Right atrium auricular region (tissue), 2 donors: ENCODE measurements around the gene BCL2L11. TPM values are rescaled to one million over a fixed set of nuclear protein-coding genes. Genes with fewer than 3 reads are reported as not detected.

Source experiments
- DNase-seq: peaks from one replicate; pipeline ENCODE4 v3.0.0-alpha.2; 2019; ENCODE audit warnings: low spot score
- H3K27ac ChIP-seq, 2 donors: fragments of 200-600 bp; sonication (generic); 1 replicate in 1 of 2; 2 replicates in 1 of 2; pipeline ENCODE4 v1.5.1; 2016 to 2019
- H3K27me3 ChIP-seq, 2 donors: fragments of 200-600 bp; sonication (generic); one replicate each; pipeline versions ENCODE4 v1.5.1 to v1.6.0; 2017 to 2019
- H3K36me3 ChIP-seq: fragments of 200-600 bp; sonication (generic); one replicate; pipeline ENCODE4 v1.5.1; 2016
- H3K4me1 ChIP-seq, 2 donors: fragments of 200-600 bp; sonication (generic); one replicate each; pipeline versions ENCODE4 v1.5.1 to v1.6.0; 2017 to 2019
- H3K4me3 ChIP-seq, 2 donors: fragments of 200-600 bp; sonication (generic); 1 replicate in 1 of 2; 2 replicates in 1 of 2; pipeline ENCODE4 v1.5.1; 2017 to 2019; ENCODE audit warnings: mild to moderate bottlenecking in 1 of 2, moderate library complexity in 1 of 2
- H3K9me3 ChIP-seq, 2 donors: fragments of 200-600 bp; sonication (generic); one replicate each; pipeline ENCODE4 v1.5.1; 2019
- CTCF ChIP-seq, 2 donors: fragments of 200-600 bp; sonication (generic); IDR thresholded peaks; one replicate each; pipeline ENCODE4 v1.5.1; 2019; ENCODE audit warnings: antibody characterized with exemption in 2 of 2
- total RNA-seq, 2 donors: library from RNA; depleted of rRNA; stranded (reverse); fragments of >200 nt; gene quantifications; one replicate each; pipeline ENCODE4 v1.1.0, GENCODE V29; 2016

Gene BCL2L11
- total RNA-seq, 2 donors from 2014 or later, result 9.2 to 14.0 TPM

- Histone ChIP-seq H3K36me3 (no peaks in the 10 kb centered on the region), H3K4me3 (no peak overlapping the region), H3K4me1 (no peaks in the 10 kb centered on the region), H3K27ac (no peak overlapping the region), H3K9me3 (no peaks in the 10 kb centered on the region), H3K27me3 (no peaks in the 10 kb centered on the region)
- TF ChIP-seq CTCF (IDR thresholded peaks at IDR 0.05), result no peak
- no peak for DNase-seq
These were observed 75.7 kb downstream of the BCL2L11 start for GRCh38 chr2:111196435-111196834.

GRCh38 chr2:111198701-111199100 is 78.0 kb downstream of the BCL2L11 start:
- TF ChIP-seq CTCF (IDR thresholded peaks at IDR 0.05), result no peak
- Histone ChIP-seq H3K9me3 (no peaks in the 10 kb centered on the region), H3K27me3 (no peaks in the 10 kb centered on the region), H3K27ac (no peak overlapping the region), H3K36me3 (no peaks in the 10 kb centered on the region), H3K4me1 (no peaks in the 10 kb centered on the region), H3K4me3 (no peak overlapping the region)
- no peak for DNase-seq

- H3K27ac ChIP-seq, result no peak overlapping the region
- H3K4me1 ChIP-seq, result no peaks in the 10 kb centered on the region
- TF ChIP-seq CTCF (IDR thresholded peaks at IDR 0.05), result no peak
- H3K27me3 ChIP-seq, result no peaks in the 10 kb centered on the region
- no peaks in the 10 kb centered on the region for H3K36me3 ChIP-seq
- no peak overlapping the region for H3K4me3 ChIP-seq
- no peak for DNase-seq
- no peaks in the 10 kb centered on the region for H3K9me3 ChIP-seq
These were observed 79.1 kb downstream of the BCL2L11 start for GRCh38 chr2:111199840-111200239.

GRCh38 chr2:111200333-111200881 is 79.7 kb downstream of the BCL2L11 start:
- no peak for DNase-seq
- no peaks in the 10 kb centered on the region for H3K27me3 ChIP-seq
- TF ChIP-seq CTCF (IDR thresholded peaks at IDR 0.05), result no peak

GRCh38 chr2:111201214-111201613 is 80.5 kb downstream of the BCL2L11 start:
- Histone ChIP-seq H3K27ac (no peak overlapping the region), H3K9me3 (no peaks in the 10 kb centered on the region), H3K27me3 (no peaks in the 10 kb centered on the region), H3K4me1 (no peaks in the 10 kb centered on the region), H3K4me3 (no peak overlapping the region), H3K36me3 (no peaks in the 10 kb centered on the region)
- TF ChIP-seq CTCF (IDR thresholded peaks at IDR 0.05), result no peak
- no peak for DNase-seq

More at GRCh38 chr2:111200333-111200881, 79.7 kb downstream of the BCL2L11 start:
- Histone ChIP-seq H3K9me3 (no peaks in the 10 kb centered on the region), H3K4me1 (no peaks in the 10 kb centered on the region), H3K27ac (no peak overlapping the region), H3K4me3 (no peak overlapping the region), H3K36me3 (no peaks in the 10 kb centered on the region)
